GM12878 (cell line): ENCODE measurements around the gene POU3F3. TPM values are rescaled to one million over a fixed set of nuclear protein-coding genes. Genes with fewer than 3 reads are reported as not detected.

Experiments used
- ATAC-seq: fragments of 200-7000 bp; cut with Tn5 transposase; 3 replicates; pipeline ENCODE4 v1.9.1; 2020; ENCODE audit warnings: mild to moderate bottlenecking, moderate library complexity
- BruUV-seq: library from RNA; stranded (reverse); fragments of 400-500 nt; replicated peaks from 2 replicates; lab custom pipeline; 2021; lab: Mats Ljungman, UMichigan
- CTCF ChIA-PET: fragments of 300-600 bp; sonication (Branson Sonifier 250); formaldehyde crosslinking; extraction: SDS; loops from one replicate; lab custom pipeline; 2021; ENCODE audit warnings: inconsistent platforms; lab: Yijun Ruan, JAX
- POLR2A ChIA-PET: fragments of 350-600 bp; formaldehyde crosslinking; extraction: SDS; loops from one replicate; lab custom pipeline; 2021; ENCODE audit warnings: inconsistent platforms; lab: Charles Lee
- RAD21 ChIA-PET: fragments of 300-600 bp; sonication (Branson Sonifier 250); formaldehyde crosslinking; loops from one replicate; lab custom pipeline; 2023; ENCODE audit warnings: antibody characterized with exemption; ENCODE audit not compliant: unreplicated experiment; lab: Charles Lee
- SMC1A ChIA-PET: fragments of 300-600 bp; sonication (Branson Sonifier 250); formaldehyde crosslinking; loops from one replicate; lab custom pipeline; 2023; ENCODE audit not compliant: unreplicated experiment, uncharacterized antibody; lab: Charles Lee
- DNase-seq: peaks from one replicate; pipeline ENCODE4 v3.0.0-alpha.2; 2011; ENCODE audit warnings: low read depth, low spot score
- FAIRE-seq: peaks from 3 replicates; lab custom pipeline; 2011; peaks lifted over from hg19 to GRCh38; lab: Jason Lieb, UNC
- H2AFZ ChIP-seq: 2 replicates; pipeline ENCODE4 v1.6.0; 2011; ENCODE audit warnings: low read depth, low read length, control low read depth; ENCODE audit not compliant: control insufficient read depth
- H3K27ac ChIP-seq: 2 replicates; pipeline ENCODE4 v1.5.1; 2011; ENCODE audit warnings: control low read depth; ENCODE audit not compliant: control insufficient read depth, insufficient read depth
- H3K27me3 ChIP-seq, 2 experiments: replicated peaks in 1 of 2; 2 replicates each; pipeline versions ENCODE4 v1.6.0 to v1.6.1; 2011; ENCODE audit warnings: low read length in 1 of 2; ENCODE audit not compliant: control insufficient read depth in 2 of 2, insufficient read depth in 2 of 2
- H3K36me3 ChIP-seq, 2 experiments: 2 replicates each; pipeline ENCODE4 v1.5.1; 2011; ENCODE audit warnings: low read length in 1 of 2; ENCODE audit not compliant: control insufficient read depth in 2 of 2, insufficient read depth in 2 of 2
- H3K4me1 ChIP-seq: 2 replicates; pipeline ENCODE4 v1.6.1; 2011; ENCODE audit warnings: mild to moderate bottlenecking, low read length, moderate library complexity, mixed read lengths; ENCODE audit not compliant: control insufficient read depth, insufficient read depth
- H3K4me2 ChIP-seq: 2 replicates; pipeline ENCODE4 v1.6.0; 2011; ENCODE audit warnings: control low read depth; ENCODE audit not compliant: control insufficient read depth, insufficient read depth
- H3K4me3 ChIP-seq: fragments of 200-600 bp; sonication (generic); 2 replicates; pipeline ENCODE4 v1.5.1; 2016
- H3K79me2 ChIP-seq: 2 replicates; pipeline ENCODE4 v1.6.0; 2011; ENCODE audit warnings: low read length; ENCODE audit not compliant: control insufficient read depth, insufficient read depth
- H3K9ac ChIP-seq: 2 replicates; pipeline ENCODE4 v1.8.0; 2011; ENCODE audit warnings: low read length, control low read depth, mixed read lengths; ENCODE audit not compliant: control insufficient read depth, insufficient read depth
- H3K9me3 ChIP-seq: replicated peaks from 3 replicates; pipeline ENCODE4 v1.5.1; 2011; ENCODE audit warnings: mild to moderate bottlenecking, low read length; ENCODE audit not compliant: control insufficient read depth, insufficient read depth
- H4K20me1 ChIP-seq: 2 replicates; pipeline ENCODE4 v1.6.0; 2011; ENCODE audit not compliant: control insufficient read depth, insufficient read depth
- ATF7 ChIP-seq: fragments of 450-650 bp; IDR thresholded peaks from 2 replicates; pipeline ENCODE4 v1.6.1; 2016; ENCODE audit warnings: low read depth, mild to moderate bottlenecking
- CREM ChIP-seq: IDR thresholded peaks from 2 replicates; pipeline ENCODE4 v1.6.1; 2014; ENCODE audit warnings: antibody characterized with exemption, low read depth
- RBBP5 ChIP-seq: fragments of 200-600 bp; sonication (generic); conservative IDR thresholded peaks from 2 replicates; pipeline ENCODE4 v1.6.1; 2016
- RCOR1 ChIP-seq: conservative IDR thresholded peaks from 2 replicates; pipeline ENCODE4 v1.6.1; 2012; ENCODE audit warnings: low read depth, low read length, improper control_type of control experiment
- SUZ12 ChIP-seq: fragments of 200-600 bp; sonication (generic); IDR thresholded peaks from one replicate; pipeline ENCODE4 v1.6.1; 2018; ENCODE audit warnings: antibody characterized with exemption, mild to moderate bottlenecking; ENCODE audit not compliant: unreplicated experiment
- WGBS: methylation state at CpG from one replicate; pipeline ENCODE4 v1.1.6; 2016; ENCODE audit warnings: low lambda C conversion rate; ENCODE audit not compliant: insufficient replicate concordance, insufficient coverage; ENCODE audit errors: missing lambda C conversion rate; 5-methylcytosine and 5-hydroxymethylcytosine counted together
- in situ Hi-C: fragments of 300-500 bp; cut with MboI; formaldehyde crosslinking; loops from 9 replicates; pipeline ENCODE4 v1.14.3; 2018; ENCODE audit warnings: mixed read lengths
- intact Hi-C: fragments of 100-400 bp; cut with micrococcal nuclease; formaldehyde crosslinking; loops from one replicate; pipeline ENCODE4 v1.14.2; 2022; ENCODE audit not compliant: unreplicated experiment
- polyA plus RNA-seq, 11 experiments: library from polyadenylated mRNA; depleted of rRNA in 4 of 11; unstranded in 6 of 11; stranded (reverse) in 5 of 11; fragments of >200 nt; fragmentation: Nextera tagmentation in 4 of 11; fragmentation: Illumina TruSeq in 1 of 11; extraction: Ambion mirVana in 4 of 11; extraction: Trizol in 1 of 11; gene quantifications; 1 replicate in 1 of 11; 2 replicates in 10 of 11; pipeline versions ENCODE4 v1.2.1 to v1.2.3, GENCODE V29; 2011 to 2016; ENCODE audit warnings: inconsistent platforms in 2 of 11, missing spikeins in 2 of 11, low read depth in 1 of 11
- total RNA-seq, 4 experiments: library from RNA; depleted of rRNA in 3 of 4; stranded (reverse); fragments of >200 nt in 3 of 4; fragmentation: Illumina TruSeq in 1 of 4; extraction: Trizol in 1 of 4; gene quantifications; 2 replicates each; pipeline versions ENCODE4 v1.2.1 to v1.2.3, GENCODE V29; 2013 to 2021

The POU3F3 gene
- total and polyA plus RNA-seq, 10 of the 15 experiments (the other 5 are each of a cell fraction or from before 2014, with no cell fraction given), result not detected

- WGBS, result 33% methylated on average over 11 of the region's 11 CpGs
- FAIRE-seq (no peak), DNase-seq (no peak), ATAC-seq (no peak)
- Histone ChIP-seq H3K79me2 (no peaks in the 10 kb centered on the region), H4K20me1 (no peaks in the 10 kb centered on the region), H3K27ac (no peak overlapping the region), H3K4me2 (no peak overlapping the region), H3K4me3 (no peak overlapping the region), H3K9me3 (no peaks in the 10 kb centered on the region; the same call in 2 of the 3 replicates), H3K36me3 (no peaks in the 10 kb centered on the region), H2AFZ (no peak overlapping the region), H3K27me3 (peaks cover 9 to 27% of the 10 kb centered on the region in 2 experiments), H3K9ac (no peak overlapping the region), H3K4me1 (no peaks in the 10 kb centered on the region)
- in situ Hi-C loops, result loop anchor here (25.0 kb wide), 1 partner anchor 824 kb away; no protein-coding TSS in a partner anchor
- intact Hi-C loops, result no loop called here
- TF ChIP-seq RBBP5 (no peak), ATF7 (no peak), RCOR1 (no peak), SUZ12 (no peak), CREM (no peak)
- RAD21 ChIA-PET, result no interaction called here
- CTCF ChIA-PET, result interaction anchor here (2.3 kb wide), 1 partner anchor 12 kb away, joined by 7 read pairs; no protein-coding TSS in a partner anchor
- BruUV-seq, result no TSS peak
- SMC1A ChIA-PET, result no interaction called here
- POLR2A ChIA-PET, result no interaction called here
Measured at GRCh38 chr2:104861351-104862057, 7.6 kb downstream of the POU3F3 start.
